Measurements from ENCODE around the gene CBX2. TPM values are rescaled to one million over a fixed set of nuclear protein-coding genes. Genes with fewer than 3 reads are reported as not detected.
A peak's percentile ranks its signal among the peaks of the same experiment; 100 is the strongest.

CBX2 gene
- total RNA-seq, 1 experiment from 2014 or later: 4.8 TPM

DNA sequence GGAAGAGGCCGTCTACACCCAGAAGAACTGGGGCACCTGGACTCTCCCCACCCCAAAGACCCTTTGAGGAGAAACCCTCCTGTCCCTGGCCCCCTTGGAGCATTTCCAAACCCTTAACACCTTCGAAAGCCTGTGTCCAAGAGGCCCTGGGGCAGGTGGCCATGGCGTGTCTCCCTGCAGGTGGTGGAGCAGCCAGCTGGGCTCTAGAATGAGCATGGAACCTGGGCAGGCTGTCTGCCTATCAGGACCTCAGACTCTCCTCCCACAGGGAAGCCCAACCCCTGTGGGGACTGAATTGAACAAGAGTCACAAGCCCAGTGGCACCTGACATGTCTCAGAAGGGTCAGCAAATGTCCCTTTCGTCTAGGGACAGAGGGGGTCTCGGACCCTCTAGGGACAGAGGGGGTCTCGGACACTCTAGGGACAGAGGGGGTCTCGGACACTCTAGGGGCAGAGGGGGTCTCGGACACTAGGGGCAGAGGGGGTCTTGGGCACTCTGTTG lies 52.9 kb downstream of the CBX2 start:
- no peak for DNase-seq
- Histone ChIP-seq H3K9me3 (ENCODE audit: low read length) (no peaks in the 10 kb centered on the region), H4K20me1 (ENCODE audit: insufficient read depth, low read depth, low read length) (peaks cover 22% of the 10 kb centered on the region; the same call in 1 of the 2 replicates), H3K4me3 (ENCODE audit: low read length) (no peak overlapping the region), H3K36me3 (ENCODE audit: insufficient read depth, low read length) (peaks cover 4% of the 10 kb centered on the region; the same call in 1 of the 2 replicates), H2AFZ (ENCODE audit: low read length) (no peak overlapping the region), H3K4me2 (ENCODE audit: low read depth, low read length, poor library complexity, severe bottlenecking) (no peak overlapping the region), H3K9ac (ENCODE audit: low read length) (no peak overlapping the region), H3K9me2 (replicated peaks; ENCODE audit: insufficient read depth, low read length) (no peaks in the 10 kb centered on the region), H3K27me3 (ENCODE audit: low read length) (no peaks in the 10 kb centered on the region), H3K79me2 (ENCODE audit: low read length) (no peaks in the 10 kb centered on the region; the same call in 1 of the 2 replicates), H3K4me1 (ENCODE audit: low read length) (no peaks in the 10 kb centered on the region; the same call in 1 of the 2 replicates), H3K27ac (ENCODE audit: low read length) (no peak overlapping the region)

DNA sequence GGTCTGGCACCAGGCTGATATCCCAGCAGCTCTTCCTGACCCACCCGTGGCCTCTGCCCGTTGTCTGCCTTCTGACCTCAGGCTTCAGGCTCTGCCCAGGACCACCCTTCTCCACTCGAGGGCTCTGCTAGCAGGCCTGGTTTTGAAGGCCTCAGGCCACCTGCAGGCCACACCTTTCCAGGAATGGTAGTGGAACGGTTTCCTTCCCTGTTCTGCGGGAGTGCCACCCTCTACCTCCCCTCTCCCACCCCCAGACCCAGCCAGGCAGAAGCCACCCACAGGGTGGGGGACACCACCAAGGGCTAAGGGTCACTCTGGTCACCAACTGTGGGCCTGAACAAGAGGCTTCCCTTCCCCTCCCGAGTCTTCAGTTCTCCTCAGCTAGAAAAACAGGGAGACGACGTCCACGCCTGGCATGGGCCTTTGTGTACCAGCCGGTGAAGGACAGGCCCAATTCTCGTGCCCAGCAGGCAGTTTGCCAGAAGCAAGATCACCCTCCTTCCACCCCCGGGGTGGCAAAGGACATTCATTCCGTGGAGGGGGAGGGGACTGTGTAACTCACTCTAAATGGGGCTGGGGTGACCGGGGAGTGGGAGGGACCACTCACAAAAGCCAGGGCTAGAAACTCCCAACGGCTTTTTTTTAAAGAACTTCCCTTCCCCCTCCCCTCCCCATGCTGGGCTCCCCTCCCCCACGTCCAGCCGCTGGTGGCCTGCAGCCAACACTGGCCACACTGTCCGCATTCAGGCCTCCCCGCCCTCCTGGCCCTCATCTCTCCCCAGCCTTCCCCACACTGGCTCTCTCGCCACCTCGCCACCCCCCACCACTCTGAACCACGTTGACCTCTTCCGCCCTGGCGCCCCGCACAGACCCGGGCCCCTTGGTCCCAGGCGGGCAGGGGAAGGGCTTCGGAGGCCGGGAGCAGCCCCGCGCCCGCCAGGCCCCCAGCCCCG lies 53.6 kb downstream of the CBX2 start:
- Histone ChIP-seq H3K27ac (ENCODE audit: low read length) (no peak overlapping the region), H3K4me3 (ENCODE audit: low read length) (no peak overlapping the region), H3K9ac (ENCODE audit: low read length) (no peak overlapping the region), H3K4me2 (ENCODE audit: low read depth, low read length, poor library complexity, severe bottlenecking) (no peak overlapping the region), H3K4me1 (ENCODE audit: low read length) (peaks cover 2% of the 10 kb centered on the region), H2AFZ (ENCODE audit: low read length) (no peak overlapping the region), H3K36me3 (ENCODE audit: insufficient read depth, low read length) (peaks cover 4% of the 10 kb centered on the region; the same call in 1 of the 2 replicates), H3K27me3 (ENCODE audit: low read length) (no peaks in the 10 kb centered on the region), H3K79me2 (ENCODE audit: low read length) (peaks cover 5% of the 10 kb centered on the region; the same call in 1 of the 2 replicates), H3K9me2 (replicated peaks; ENCODE audit: insufficient read depth, low read length) (no peaks in the 10 kb centered on the region), H4K20me1 (ENCODE audit: insufficient read depth, low read depth, low read length) (peaks cover 30% of the 10 kb centered on the region), H3K9me3 (ENCODE audit: low read length) (no peaks in the 10 kb centered on the region)
- DNase-seq: no peak

DNA sequence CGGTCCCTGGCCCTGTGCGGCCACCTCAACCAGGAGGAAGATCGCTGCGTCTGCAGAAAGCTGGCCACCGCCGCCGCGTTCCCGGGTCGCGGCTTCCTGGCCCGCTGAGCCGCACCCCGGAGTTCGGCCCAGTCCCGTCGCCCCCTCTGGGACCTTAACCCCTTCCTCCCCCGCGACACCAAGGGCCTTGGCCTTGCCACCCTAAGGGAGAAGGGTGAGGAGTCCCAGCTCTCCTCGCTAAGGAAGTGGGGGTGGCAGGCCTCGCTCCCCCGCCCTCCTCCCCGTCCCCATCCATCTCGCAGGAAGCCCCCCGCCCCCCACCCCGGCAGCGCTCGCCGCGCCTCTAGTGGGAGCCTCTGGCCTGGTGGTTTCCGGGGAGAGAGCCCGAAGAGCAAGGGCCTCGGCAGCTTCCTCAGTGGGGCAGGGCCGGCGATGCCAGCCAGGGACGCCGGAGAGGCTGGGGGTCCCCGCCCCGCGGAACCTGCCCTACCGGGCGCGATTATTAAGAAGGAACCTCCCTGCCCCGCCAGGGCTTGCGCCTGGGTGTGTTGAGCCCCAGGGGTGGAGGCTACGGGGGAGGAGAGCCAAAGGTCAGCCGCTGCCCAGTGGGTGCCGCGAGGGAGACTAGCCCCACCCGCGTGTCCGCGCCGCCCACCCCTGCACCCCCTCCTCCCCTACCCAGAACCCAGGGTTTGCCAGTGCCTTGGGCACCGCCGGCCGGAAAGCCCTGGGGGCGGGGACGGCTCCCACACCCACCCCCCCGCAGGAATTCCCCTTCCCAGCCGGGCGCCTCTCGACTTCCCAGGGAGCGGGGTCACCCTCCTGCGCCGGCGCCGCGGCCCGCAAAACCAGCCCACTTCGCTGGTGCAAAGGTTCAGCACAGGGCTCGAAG lies 54.5 kb downstream of the CBX2 start:
- DNase-seq: no peak
- Histone ChIP-seq H3K4me1 (ENCODE audit: low read length) (peaks cover 11% of the 10 kb centered on the region), H3K9me3 (ENCODE audit: low read length) (no peaks in the 10 kb centered on the region), H3K9ac (ENCODE audit: low read length) (no peak overlapping the region), H3K4me3 (ENCODE audit: low read length) (no peak overlapping the region), H3K27me3 (ENCODE audit: low read length) (no peaks in the 10 kb centered on the region), H3K36me3 (ENCODE audit: insufficient read depth, low read length) (peaks cover 4% of the 10 kb centered on the region; the same call in 1 of the 2 replicates), H4K20me1 (ENCODE audit: insufficient read depth, low read depth, low read length) (peaks cover 39% of the 10 kb centered on the region), H3K27ac (ENCODE audit: low read length) (no peak overlapping the region), H3K4me2 (ENCODE audit: low read depth, low read length, poor library complexity, severe bottlenecking) (no peak overlapping the region), H3K9me2 (replicated peaks; ENCODE audit: insufficient read depth, low read length) (no peaks in the 10 kb centered on the region), H2AFZ (ENCODE audit: low read length) (no peak overlapping the region), H3K79me2 (ENCODE audit: low read length) (peaks cover 14% of the 10 kb centered on the region)

DNA sequence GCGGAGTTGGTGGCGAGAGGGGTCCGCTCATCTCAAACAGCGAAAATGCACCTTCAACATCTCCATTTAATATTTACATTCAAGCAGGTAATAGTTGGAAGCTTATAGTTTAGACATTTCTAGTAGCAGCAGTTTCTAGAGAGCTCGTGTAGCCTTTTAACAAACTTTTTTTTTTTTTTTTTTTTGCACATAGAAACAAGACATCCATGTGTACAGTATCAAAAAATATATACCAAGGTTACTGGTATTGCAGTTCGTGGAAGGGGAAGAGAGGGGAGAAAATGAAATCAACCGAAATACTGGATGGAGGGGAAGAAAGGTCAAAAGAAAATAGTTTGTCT lies 55.1 kb downstream of the CBX2 start:
- Histone ChIP-seq H3K4me3 (ENCODE audit: low read length) (no peak overlapping the region), H3K9ac (ENCODE audit: low read length) (no peak overlapping the region), H3K27me3 (ENCODE audit: low read length) (no peaks in the 10 kb centered on the region), H3K9me3 (ENCODE audit: low read length) (no peaks in the 10 kb centered on the region), H3K4me2 (ENCODE audit: low read depth, low read length, poor library complexity, severe bottlenecking) (no peak overlapping the region), H4K20me1 (ENCODE audit: insufficient read depth, low read depth, low read length) (peaks cover 45% of the 10 kb centered on the region), H3K36me3 (ENCODE audit: insufficient read depth, low read length) (peaks cover 4% of the 10 kb centered on the region; the same call in 1 of the 2 replicates), H3K27ac (ENCODE audit: low read length) (no peak overlapping the region), H3K9me2 (replicated peaks; ENCODE audit: insufficient read depth, low read length) (no peaks in the 10 kb centered on the region), H2AFZ (ENCODE audit: low read length) (no peak overlapping the region), H3K79me2 (ENCODE audit: low read length) (peaks cover 20% of the 10 kb centered on the region), H3K4me1 (ENCODE audit: low read length) (peaks cover 17% of the 10 kb centered on the region)
- peak; percentile 46 for DNase-seq

DNA sequence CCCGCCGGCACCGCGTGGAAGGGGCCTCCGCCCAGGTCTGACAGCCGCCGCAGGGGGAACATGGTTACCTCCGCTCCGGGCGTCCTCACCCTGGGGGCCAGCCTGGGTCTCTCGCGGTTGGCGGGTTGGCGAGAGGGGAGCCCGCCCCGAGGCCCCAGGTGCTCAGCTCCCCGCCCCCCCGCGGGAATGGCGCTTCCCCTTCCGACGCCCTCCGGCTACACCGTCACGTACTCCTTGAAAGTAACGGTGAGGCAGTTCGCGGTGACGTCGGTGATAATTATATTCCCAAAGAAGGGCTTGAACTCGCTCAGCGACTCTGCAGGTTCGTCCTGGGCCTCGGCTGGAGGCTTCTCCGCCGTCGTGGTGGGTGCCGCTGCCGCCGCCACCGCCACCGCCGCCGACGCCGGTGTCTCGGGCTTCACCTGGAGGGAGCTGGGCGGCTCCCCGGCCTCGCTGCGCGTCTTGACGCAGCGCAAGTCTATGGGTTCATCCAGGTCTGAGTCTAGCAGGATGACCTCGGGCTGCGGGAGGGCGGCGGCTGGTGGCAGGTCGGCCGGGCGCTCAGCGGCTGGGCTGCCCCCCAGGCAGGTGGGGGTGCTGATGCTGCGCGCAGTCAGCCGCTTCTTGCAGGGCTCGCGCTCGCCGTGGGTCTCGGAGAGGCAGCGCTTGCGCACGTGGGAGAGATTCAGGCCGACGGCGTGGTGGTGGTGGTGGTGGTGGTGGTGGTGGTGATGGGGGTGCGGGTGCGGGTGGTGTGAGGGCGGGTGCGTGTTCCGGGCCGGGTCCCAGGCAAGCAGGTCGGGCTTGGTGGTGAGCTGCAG lies 56.0 kb downstream of the CBX2 start:
- H3K36me3 ChIP-seq (ENCODE audit: insufficient read depth, low read length): peaks cover 4% of the 10 kb centered on the region; the same call in 1 of the 2 replicates

DNA sequence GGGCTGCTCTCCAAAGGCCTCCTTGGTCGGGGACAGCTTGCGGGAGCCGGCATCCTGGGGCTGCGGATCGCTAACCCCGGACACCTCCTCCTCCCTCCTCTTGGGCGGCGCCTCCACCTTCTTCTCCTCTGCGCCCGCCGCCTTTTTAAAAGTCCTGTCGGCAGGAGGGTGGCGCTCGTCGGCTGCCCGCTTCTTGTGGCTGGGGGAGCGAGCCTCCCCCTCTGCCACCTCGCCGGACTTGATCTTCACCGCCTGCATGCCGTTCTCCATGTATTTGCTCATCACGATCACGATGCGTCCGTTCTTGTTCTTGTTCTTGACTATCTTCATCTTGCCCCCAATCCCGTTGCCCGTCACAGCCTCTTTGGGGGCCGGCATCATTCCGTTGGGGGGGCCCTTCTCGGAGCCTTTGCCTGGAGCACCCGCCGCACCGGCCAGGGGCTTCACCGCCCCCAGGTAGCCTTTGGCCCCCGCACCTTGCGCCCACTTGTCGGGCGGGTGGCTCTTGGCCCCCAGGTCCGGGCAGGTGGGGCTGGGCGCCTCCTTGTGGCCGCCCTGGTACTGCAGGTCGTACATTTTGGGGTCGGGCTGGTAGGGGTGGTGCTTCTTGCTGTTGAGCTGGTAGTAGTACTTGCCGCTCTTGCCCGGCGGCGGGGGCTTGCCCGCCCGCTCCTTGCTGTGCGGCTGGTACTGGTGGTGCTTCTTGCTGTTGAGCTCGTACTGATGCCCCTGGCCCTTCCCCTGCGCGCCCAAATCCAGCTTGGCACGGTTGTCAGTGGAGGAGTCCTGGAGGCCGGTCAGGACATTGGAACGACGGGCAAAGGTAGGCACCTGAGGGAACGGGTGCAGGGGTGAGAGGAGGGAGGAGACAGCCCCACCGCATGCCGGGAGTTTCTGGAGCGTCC lies 56.9 kb downstream of the CBX2 start:
- no peaks in the 10 kb centered on the region for H3K9me3 ChIP-seq (ENCODE audit: low read length)
- H2AFZ ChIP-seq (ENCODE audit: low read length): no peak overlapping the region
- H3K9ac ChIP-seq (ENCODE audit: low read length): no peak overlapping the region
- H3K27ac ChIP-seq (ENCODE audit: low read length): no peak overlapping the region
- H3K4me1 ChIP-seq (ENCODE audit: low read length): peaks cover 18% of the 10 kb centered on the region
- no peak overlapping the region for H3K4me3 ChIP-seq (ENCODE audit: low read length)
- no peaks in the 10 kb centered on the region for H3K27me3 ChIP-seq (ENCODE audit: low read length)
- H3K36me3 ChIP-seq (ENCODE audit: insufficient read depth, low read length): peaks cover 4% of the 10 kb centered on the region; the same call in 1 of the 2 replicates
- H3K9me2 ChIP-seq (replicated peaks; ENCODE audit: insufficient read depth, low read length): no peaks in the 10 kb centered on the region
- H3K4me2 ChIP-seq (ENCODE audit: low read depth, low read length, poor library complexity, severe bottlenecking): no peak overlapping the region
- H3K79me2 ChIP-seq (ENCODE audit: low read length): peaks cover 24% of the 10 kb centered on the region
- DNase-seq: peak; percentile 80
- H4K20me1 ChIP-seq (ENCODE audit: insufficient read depth, low read depth, low read length): peaks cover 47% of the 10 kb centered on the region

More for the DNA sequence above, 56.0 kb downstream of the CBX2 start:
- no peaks in the 10 kb centered on the region for H3K27me3 ChIP-seq (ENCODE audit: low read length)
- H3K9me3 ChIP-seq (ENCODE audit: low read length): no peaks in the 10 kb centered on the region
- no peaks in the 10 kb centered on the region for H3K9me2 ChIP-seq (replicated peaks; ENCODE audit: insufficient read depth, low read length)
- H2AFZ ChIP-seq (ENCODE audit: low read length): no peak overlapping the region
- no peak overlapping the region for H3K9ac ChIP-seq (ENCODE audit: low read length)
- H3K79me2 ChIP-seq (ENCODE audit: low read length): peaks cover 24% of the 10 kb centered on the region
- no peak overlapping the region for H3K27ac ChIP-seq (ENCODE audit: low read length)
- H4K20me1 ChIP-seq (ENCODE audit: insufficient read depth, low read depth, low read length): peaks cover 47% of the 10 kb centered on the region
- no peak overlapping the region for H3K4me2 ChIP-seq (ENCODE audit: low read depth, low read length, poor library complexity, severe bottlenecking)
- H3K4me3 ChIP-seq (ENCODE audit: low read length): no peak overlapping the region
- no peak for DNase-seq
- H3K4me1 ChIP-seq (ENCODE audit: low read length): peaks cover 18% of the 10 kb centered on the region

DNA sequence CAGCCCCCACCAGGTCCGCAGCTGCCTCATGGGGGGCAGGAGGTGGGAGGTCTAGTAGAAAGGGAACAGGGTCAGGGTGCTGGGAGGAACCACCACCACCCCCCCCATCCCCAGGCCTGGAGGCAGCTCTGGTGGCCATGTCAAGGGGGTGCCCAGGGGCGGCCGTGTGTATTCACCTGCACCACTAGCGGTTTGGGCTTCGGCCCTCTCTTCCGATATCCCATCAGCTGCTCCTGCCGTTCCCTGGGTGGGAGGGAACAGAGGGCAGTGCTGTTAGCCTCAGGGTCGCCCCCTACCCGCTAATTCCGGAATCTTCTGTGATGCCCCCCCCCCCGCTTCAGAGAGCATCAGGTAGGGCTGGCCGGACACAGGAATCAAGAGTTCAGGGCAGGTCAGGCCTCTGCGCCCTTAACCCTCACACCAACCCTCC lies 57.5 kb downstream of the CBX2 start:
- Histone ChIP-seq H3K4me3 (ENCODE audit: low read length) (no peak overlapping the region), H3K4me2 (ENCODE audit: low read depth, low read length, poor library complexity, severe bottlenecking) (no peak overlapping the region), H3K9me2 (replicated peaks; ENCODE audit: insufficient read depth, low read length) (no peaks in the 10 kb centered on the region), H4K20me1 (ENCODE audit: insufficient read depth, low read depth, low read length) (peaks cover 47% of the 10 kb centered on the region), H3K9ac (ENCODE audit: low read length) (no peak overlapping the region), H3K79me2 (ENCODE audit: low read length) (peaks cover 24% of the 10 kb centered on the region), H2AFZ (ENCODE audit: low read length) (no peak overlapping the region), H3K27ac (ENCODE audit: low read length) (no peak overlapping the region), H3K4me1 (ENCODE audit: low read length) (peaks cover 18% of the 10 kb centered on the region), H3K27me3 (ENCODE audit: low read length) (no peaks in the 10 kb centered on the region), H3K36me3 (ENCODE audit: insufficient read depth, low read length) (peaks cover 4% of the 10 kb centered on the region; the same call in 1 of the 2 replicates), H3K9me3 (ENCODE audit: low read length) (no peaks in the 10 kb centered on the region)
- no peak for DNase-seq

Measured in Karpas-422 (cell line).